Neuronal stem cell (in vitro differentiated cells): Measurements from ENCODE around the gene CSPG5.

Experiments
- DNase-seq: peaks from one replicate; pipeline ENCODE4 v3.0.0-alpha.2; 2013; ENCODE audit warnings: low spot score
- H2AFZ ChIP-seq: one replicate; pipeline ENCODE4 v1.6.1; 2013; ENCODE audit warnings: mild to moderate bottlenecking, low read length, inconsistent platforms
- H2AK5ac ChIP-seq: 2 replicates; pipeline ENCODE4 v1.6.1; 2013; ENCODE audit warnings: low read depth, mild to moderate bottlenecking, inconsistent platforms, low read length, moderate library complexity, mixed read lengths
- H2BK120ac ChIP-seq: 2 replicates; pipeline ENCODE4 v1.6.1; 2013; ENCODE audit warnings: low read depth, mild to moderate bottlenecking, inconsistent platforms, low read length, moderate library complexity, mixed read lengths
- H2BK12ac ChIP-seq: one replicate; pipeline ENCODE4 v1.6.1; 2013; ENCODE audit warnings: low read length, inconsistent platforms
- H2BK15ac ChIP-seq: 2 replicates; pipeline ENCODE4 v1.6.1; 2013; ENCODE audit warnings: mild to moderate bottlenecking, low read length, inconsistent platforms, mixed read lengths
- H2BK5ac ChIP-seq: one replicate; pipeline ENCODE4 v1.6.1; 2013; ENCODE audit warnings: inconsistent platforms, mild to moderate bottlenecking, low read length, moderate library complexity
- H3K14ac ChIP-seq: one replicate; pipeline ENCODE4 v1.6.1; 2013; ENCODE audit warnings: low read length, inconsistent platforms
- H3K18ac ChIP-seq: 2 replicates; pipeline ENCODE4 v1.6.1; 2013; ENCODE audit warnings: low read length, inconsistent platforms
- H3K23ac ChIP-seq: 2 replicates; pipeline ENCODE4 v1.6.1; 2013; ENCODE audit warnings: low read depth, mild to moderate bottlenecking, mixed read lengths, low read length, inconsistent platforms; ENCODE audit not compliant: poor library complexity
- H3K27ac ChIP-seq: replicated peaks from 3 replicates; pipeline ENCODE4 v1.5.1; 2013; ENCODE audit warnings: low read length, inconsistent platforms
- H3K27me3 ChIP-seq, 3 experiments: 2 replicates each; pipeline ENCODE4 v1.6.1; 2013; ENCODE audit warnings: low read length in 3 of 3, mild to moderate bottlenecking in 2 of 3, inconsistent platforms in 1 of 3, low read depth in 1 of 3, mixed read lengths in 1 of 3, moderate library complexity in 1 of 3; ENCODE audit not compliant: control insufficient read depth in 3 of 3, insufficient read depth in 3 of 3
- H3K36me3 ChIP-seq, 2 donors: replicated peaks in 1 of 2; 2 replicates each; pipeline ENCODE4 v1.6.1; 2013; ENCODE audit warnings: low read length in 2 of 2; ENCODE audit not compliant: control insufficient read depth in 2 of 2, insufficient read depth in 2 of 2
- H3K4ac ChIP-seq: 2 replicates; pipeline ENCODE4 v1.6.1; 2013; ENCODE audit warnings: inconsistent platforms, mild to moderate bottlenecking, low read length, moderate library complexity
- H3K4me1 ChIP-seq, 2 donors: 1 replicate in 1 of 2; 2 replicates in 1 of 2; pipeline ENCODE4 v1.6.1; 2013; ENCODE audit warnings: low read length in 2 of 2, low read depth in 1 of 2; ENCODE audit not compliant: control insufficient read depth in 2 of 2, insufficient read depth in 1 of 2
- H3K4me2 ChIP-seq: one replicate; pipeline ENCODE4 v1.6.1; 2013; ENCODE audit warnings: mild to moderate bottlenecking, low read length, inconsistent platforms; ENCODE audit not compliant: insufficient read depth, poor library complexity, severe bottlenecking
- H3K4me3 ChIP-seq, 2 donors: 2 replicates each; pipeline ENCODE4 v1.5.1; 2013; ENCODE audit warnings: low read length in 2 of 2, mild to moderate bottlenecking in 2 of 2, inconsistent platforms in 1 of 2, moderate library complexity in 1 of 2
- H3K79me1 ChIP-seq: one replicate; pipeline ENCODE4 v1.6.1; 2013; ENCODE audit warnings: low read depth, mild to moderate bottlenecking, inconsistent platforms, low read length, moderate library complexity
- H3K9ac ChIP-seq: one replicate; pipeline ENCODE4 v1.6.1; 2013; ENCODE audit warnings: mild to moderate bottlenecking, low read depth, low read length, inconsistent platforms; ENCODE audit not compliant: poor library complexity
- H3K9me3 ChIP-seq, 2 donors: replicated peaks in 1 of 2; 2 replicates each; pipeline versions ENCODE3 to v1.6.1; 2013; ENCODE audit warnings: low read length in 2 of 2, mild to moderate bottlenecking in 2 of 2, inconsistent platforms in 1 of 2, low read depth in 1 of 2, mixed read lengths in 1 of 2, moderate library complexity in 1 of 2; ENCODE audit not compliant: control insufficient read depth in 2 of 2, insufficient read depth in 1 of 2
- H4K8ac ChIP-seq: one replicate; pipeline ENCODE4 v1.6.1; 2013; ENCODE audit warnings: low read depth, mild to moderate bottlenecking, inconsistent platforms, low read length, moderate library complexity
- H4K91ac ChIP-seq: one replicate; pipeline ENCODE4 v1.6.1; 2013; ENCODE audit warnings: low read length, low read depth, mild to moderate bottlenecking, inconsistent platforms; ENCODE audit not compliant: poor library complexity
- WGBS, 2 donors: extraction: QIAGEN DNeasy Blood & Tissue Kit; methylation state at CpG; one replicate each; pipeline ENCODE4 v1.1.7; 2013; ENCODE audit warnings: missing lambda C conversion rate in 2 of 2, mixed read lengths in 1 of 2; ENCODE audit not compliant: insufficient read length in 2 of 2, insufficient replicate concordance in 1 of 2; ENCODE audit errors: extremely low coverage in 2 of 2; 5-methylcytosine and 5-hydroxymethylcytosine counted together

CSPG5 gene

DNA sequence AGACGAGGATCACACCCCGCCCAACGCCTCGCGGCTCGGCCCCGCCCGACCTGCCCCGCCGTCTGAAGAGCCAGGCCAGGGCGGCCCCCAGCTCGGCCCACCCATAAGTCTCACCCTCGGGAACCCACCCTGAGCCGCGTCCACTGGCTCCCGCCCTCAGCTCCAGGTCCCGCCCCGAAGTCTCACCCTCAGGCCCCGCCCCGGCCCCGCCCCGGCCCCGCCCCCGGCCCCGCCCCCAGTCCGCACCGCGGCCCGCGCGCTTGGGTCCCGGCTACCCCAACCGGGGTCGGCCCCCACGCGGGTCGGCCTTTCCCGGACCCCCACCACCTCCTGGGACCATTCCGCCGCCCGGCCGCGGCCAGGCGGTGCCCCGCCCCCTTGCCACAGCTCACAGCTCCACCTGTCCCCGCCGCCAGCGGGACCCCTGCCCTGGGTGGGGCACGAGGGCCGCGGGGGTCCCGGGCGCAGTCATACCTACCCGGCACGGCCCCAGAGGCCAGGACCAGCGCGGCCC lies 489 bp downstream of the CSPG5 start:
- no peak overlapping the region for H2BK120ac ChIP-seq
- peak overlapping the region; percentile 91 for H2AFZ ChIP-seq
- peak overlapping the region; percentile 63 for H3K9ac ChIP-seq
- H3K79me1 ChIP-seq: no peaks in the 10 kb centered on the region
- peak overlapping the region; percentile 95 for H3K18ac ChIP-seq
- H3K4ac ChIP-seq: no peak overlapping the region
- H3K36me3 ChIP-seq: peaks cover 3 to 24% of the 10 kb centered on the region in 2 donors
- peak overlapping the region; percentile 96 for H3K4me2 ChIP-seq
- peak overlapping the region; percentile 48 to 80 for H3K4me3 ChIP-seq
- H3K27me3 ChIP-seq: peaks cover 0 to 29% (median 3%) of the 10 kb centered on the region in 3 experiments
- no peak overlapping the region for H4K91ac ChIP-seq
- no peak overlapping the region for H2BK5ac ChIP-seq
- no peak overlapping the region for H2BK12ac ChIP-seq
- H3K27ac ChIP-seq: no peak overlapping the region
- H2BK15ac ChIP-seq: no peak overlapping the region
- H3K9me3 ChIP-seq: peaks cover 5 to 6% of the 10 kb centered on the region in 2 donors
- DNase-seq: peak; percentile 48
- no CpG with 5 or more reads among the region's 57 CpGs for WGBS, 2 donors
- H4K8ac ChIP-seq: no peak overlapping the region
- H3K14ac ChIP-seq: no peak overlapping the region
- H3K4me1 ChIP-seq: peaks cover 11% of the 10 kb centered on the region in 2 donors
- no peak overlapping the region for H3K23ac ChIP-seq
- no peak overlapping the region for H2AK5ac ChIP-seq

GRCh38 chr3:47577583-47578118 lies 1.0 kb downstream of the CSPG5 start:
- Histone ChIP-seq H3K27me3 (peaks cover 0 to 29% (median 3%) of the 10 kb centered on the region in 3 experiments), H3K4ac (no peak overlapping the region), H4K91ac (no peak overlapping the region), H3K23ac (peak overlapping the region; percentile 16), H3K9me3 (peaks cover 5 to 6% of the 10 kb centered on the region in 2 donors), H2BK15ac (peak overlapping the region; percentile 93), H4K8ac (no peak overlapping the region), H3K14ac (no peak overlapping the region), H3K18ac (peak overlapping the region; percentile 95), H2BK5ac (no peak overlapping the region), H3K4me2 (peak overlapping the region; percentile 94), H3K4me3 (peak overlapping the region; percentile 48 to 53), H2AFZ (peak overlapping the region; percentile 91), H3K27ac (no peak overlapping the region), H3K9ac (peak overlapping the region; percentile 47), H2AK5ac (peak overlapping the region; percentile 48), H2BK12ac (no peak overlapping the region), H3K36me3 (peaks cover 3 to 26% of the 10 kb centered on the region in 2 donors), H2BK120ac (no peak overlapping the region), H3K79me1 (no peaks in the 10 kb centered on the region), H3K4me1 (peaks cover 17% of the 10 kb centered on the region in 2 donors)
- no peak for DNase-seq
- no CpG with 5 or more reads among the region's 49 CpGs for WGBS, 2 donors

- Histone ChIP-seq H2BK5ac (peak overlapping the region; percentile 94), H2BK120ac (no peak overlapping the region), H4K91ac (no peak overlapping the region), H2AK5ac (peak overlapping the region; percentile 88), H3K4me3 (no peak overlapping the region), H3K27me3 (peaks cover 0 to 11% (median 0%) of the 10 kb centered on the region in 3 experiments), H3K9ac (no peak overlapping the region), H2AFZ (peak overlapping the region; percentile 57), H2BK15ac (no peak overlapping the region), H3K23ac (no peak overlapping the region), H3K9me3 (peaks cover 2 to 4% of the 10 kb centered on the region in 2 donors), H3K4me2 (no peak overlapping the region), H3K18ac (no peak overlapping the region), H3K4ac (no peak overlapping the region), H2BK12ac (no peak overlapping the region), H4K8ac (no peak overlapping the region), H3K36me3 (peaks cover 0 to 28% of the 10 kb centered on the region in 2 donors), H3K79me1 (no peaks in the 10 kb centered on the region), H3K27ac (no peak overlapping the region), H3K4me1 (peaks cover 28 to 33% of the 10 kb centered on the region in 2 donors), H3K14ac (no peak overlapping the region)
- DNase-seq: no peak
- no CpG with 5 or more reads among the region's 9 CpGs for WGBS, 2 donors
Observed at GRCh38 chr3:47573190-47574172, 5.2 kb downstream of the CSPG5 start.
